Keratinocyte (primary cell): ENCODE measurements around the gene PGC. TPM values are rescaled to one million over a fixed set of nuclear protein-coding genes. Genes with fewer than 3 reads are reported as not detected.

Experiments used
- DNase-seq: peaks from one replicate; pipeline ENCODE4 v3.0.0-alpha.2; 2011; ENCODE audit warnings: low read depth, missing footprints, low spot score
- FAIRE-seq: peaks from 2 replicates; lab custom pipeline; 2011; peaks lifted over from hg19 to GRCh38; lab: Jason Lieb, UNC
- H2AFZ ChIP-seq: 2 replicates; pipeline ENCODE4 v1.6.0; 2012; ENCODE audit warnings: low read length, control low read depth, inconsistent platforms; ENCODE audit not compliant: control insufficient read depth
- H3K27ac ChIP-seq: 2 replicates; pipeline ENCODE4 v1.5.1; 2011; ENCODE audit warnings: low read length; ENCODE audit not compliant: control insufficient read depth, insufficient read depth
- H3K27me3 ChIP-seq: 3 replicates; pipeline ENCODE4 v1.6.0; 2011; ENCODE audit warnings: low read length; ENCODE audit not compliant: control insufficient read depth, insufficient read depth; ENCODE audit errors: extremely low read depth
- H3K36me3 ChIP-seq, 2 experiments: 2 replicates in 1 of 2; 3 replicates in 1 of 2; pipeline ENCODE4 v1.5.1; 2011; ENCODE audit warnings: low read length in 2 of 2, mild to moderate bottlenecking in 1 of 2; ENCODE audit not compliant: control insufficient read depth in 2 of 2, insufficient read depth in 2 of 2; ENCODE audit errors: extremely low read depth in 1 of 2
- H3K4me1 ChIP-seq: 3 replicates; pipeline ENCODE4 v1.5.1; 2011; ENCODE audit warnings: low read length; ENCODE audit not compliant: control insufficient read depth, insufficient read depth; ENCODE audit errors: extremely low read depth
- H3K4me2 ChIP-seq: 3 replicates; pipeline ENCODE4 v1.6.0; 2011; ENCODE audit warnings: low read depth, low read length; ENCODE audit not compliant: control insufficient read depth, insufficient read depth; ENCODE audit errors: extremely low read depth
- H3K4me3 ChIP-seq, 3 experiments: fragments of 200-600 bp in 1 of 3; sonication (generic) in 1 of 3; 2 replicates in 2 of 3; 3 replicates in 1 of 3; pipeline ENCODE4 v1.5.1; 2011 to 2016; ENCODE audit warnings: low read length in 3 of 3, mild to moderate bottlenecking in 3 of 3, control low read depth in 2 of 3, inconsistent platforms in 1 of 3, low read depth in 1 of 3, mixed read lengths in 1 of 3, mixed run types in 1 of 3, moderate library complexity in 1 of 3; ENCODE audit not compliant: control insufficient read depth in 2 of 3, insufficient read depth in 2 of 3; ENCODE audit errors: extremely low read depth in 1 of 3
- H3K79me2 ChIP-seq: 2 replicates; pipeline ENCODE4 v1.6.0; 2012; ENCODE audit warnings: low read length; ENCODE audit not compliant: control insufficient read depth, insufficient read depth
- H3K9ac ChIP-seq: 3 replicates; pipeline ENCODE4 v1.6.0; 2011; ENCODE audit warnings: low read length; ENCODE audit not compliant: control insufficient read depth, insufficient read depth; ENCODE audit errors: extremely low read depth
- H3K9me1 ChIP-seq: 3 replicates; pipeline ENCODE4 v1.6.0; 2011; ENCODE audit warnings: low read length; ENCODE audit not compliant: control insufficient read depth, insufficient read depth; ENCODE audit errors: extremely low read depth
- H3K9me3 ChIP-seq: 2 replicates; pipeline ENCODE4 v1.5.1; 2012; ENCODE audit warnings: low read depth, low read length; ENCODE audit not compliant: control insufficient read depth
- H4K20me1 ChIP-seq: 3 replicates; pipeline ENCODE4 v1.6.0; 2011; ENCODE audit warnings: low read length; ENCODE audit not compliant: control insufficient read depth, insufficient read depth; ENCODE audit errors: extremely low read depth
- CTCF ChIP-seq, 3 experiments: IDR thresholded peaks in 1 of 3; conservative IDR thresholded peaks in 1 of 3; optimal IDR thresholded peaks in 1 of 3; 2 replicates in 2 of 3; 3 replicates in 1 of 3; pipeline versions ENCODE3 to v1.5.1; 2011; ENCODE audit warnings: low read length in 3 of 3, mild to moderate bottlenecking in 3 of 3, moderate library complexity in 2 of 3, control low read depth in 1 of 3, inconsistent platforms in 1 of 3; ENCODE audit not compliant: insufficient read depth in 2 of 3; ENCODE audit errors: extremely low read depth in 1 of 3
- EZH2 ChIP-seq: IDR thresholded peaks from one replicate; pipeline ENCODE4 v1.6.1; 2012; ENCODE audit warnings: inconsistent platforms, mild to moderate bottlenecking, low read length, moderate library complexity
- dilution Hi-C: fragments of 300-500 bp; cut with MboI; formaldehyde crosslinking; loops from one replicate; pipeline ENCODE4 v1.7.0; 2020; ENCODE audit warnings: low sequenced_read_pairs; ENCODE audit not compliant: extremely low pct_ligation_motif_present
- polyA plus RNA-seq, 5 experiments: library from polyadenylated mRNA; depleted of rRNA in 3 of 5; stranded (reverse) in 3 of 5; stranded (forward) in 1 of 5; unstranded in 1 of 5; fragments of >200 nt; gene quantifications; 1 replicate in 1 of 5; 2 replicates in 3 of 5; 3 replicates in 1 of 5; pipeline versions ENCODE4 v1.2.1 to v1.2.3, GENCODE V29; 2011 to 2012; ENCODE audit warnings: missing spikeins in 2 of 5, low read depth in 1 of 5, low replicate concordance in 1 of 5

PGC gene
- polyA plus RNA-seq, 1 donor (not counting 4 experiments of a cell fraction or from before 2014, with no cell fraction given) = not detected

- no peak overlapping the region for H3K9ac ChIP-seq
- no peaks in the 10 kb centered on the region for H3K4me1 ChIP-seq
- no peaks in the 10 kb centered on the region for H3K9me3 ChIP-seq
- FAIRE-seq = no peak
- TF ChIP-seq EZH2 = no peak
- TF ChIP-seq CTCF (optimal IDR thresholded peaks at IDR 0.05 in 1 of 3, IDR thresholded peaks at IDR 0.05 in 1 of 3, conservative IDR thresholded peaks at IDR 0.05 in 1 of 3; ENCODE audit: extremely low read depth in 1 of 3, insufficient read depth in 2 of 3, low read length in 3 of 3) = no peak
- H3K9me1 ChIP-seq = no peaks in the 10 kb centered on the region
- dilution Hi-C loops = no loop called here
- no peak overlapping the region for H3K4me2 ChIP-seq
- no peak for DNase-seq
- no peak overlapping the region for H2AFZ ChIP-seq
- H4K20me1 ChIP-seq = no peaks in the 10 kb centered on the region
- H3K27ac ChIP-seq = no peak overlapping the region
- H3K4me3 ChIP-seq = no peak overlapping the region
- peaks cover 6% of the 10 kb centered on the region for H3K27me3 ChIP-seq
- H3K79me2 ChIP-seq = no peaks in the 10 kb centered on the region
- H3K36me3 ChIP-seq = no peaks in the 10 kb centered on the region
Measured at GRCh38 chr6:41750374-41750773, 3.2 kb upstream of the PGC start.

GRCh38 chr6:41748542-41748941, 1.3 kb upstream of the PGC start:
- no peak for FAIRE-seq
- H3K4me2 ChIP-seq = no peak overlapping the region
- H3K9me1 ChIP-seq = no peaks in the 10 kb centered on the region
- H3K36me3 ChIP-seq = no peaks in the 10 kb centered on the region
- H3K27ac ChIP-seq = no peak overlapping the region
- no peak for TF ChIP-seq CTCF (optimal IDR thresholded peaks at IDR 0.05 in 1 of 3, IDR thresholded peaks at IDR 0.05 in 1 of 3, conservative IDR thresholded peaks at IDR 0.05 in 1 of 3; ENCODE audit: extremely low read depth in 1 of 3, insufficient read depth in 2 of 3, low read length in 3 of 3)
- no peak for TF ChIP-seq EZH2
- H3K4me3 ChIP-seq = no peak overlapping the region
- H4K20me1 ChIP-seq = no peaks in the 10 kb centered on the region
- DNase-seq = no peak
- H3K79me2 ChIP-seq = no peaks in the 10 kb centered on the region
- H2AFZ ChIP-seq = no peak overlapping the region
- dilution Hi-C loops = no loop called here
- no peaks in the 10 kb centered on the region for H3K27me3 ChIP-seq
- H3K9ac ChIP-seq = no peak overlapping the region
- H3K4me1 ChIP-seq = no peaks in the 10 kb centered on the region
- no peaks in the 10 kb centered on the region for H3K9me3 ChIP-seq
